ENCODE measurements around the gene PRR7.
A peak's percentile ranks its signal among the peaks of the same experiment; 100 is the strongest.

Gene PRR7

GRCh38 chr5:177445917-177446199, 756 bp upstream of the PRR7 start:
- H3K4me2 ChIP-seq (ENCODE audit: low read length), result peak overlapping the region; percentile 99
- no peaks in the 10 kb centered on the region for H3K79me2 ChIP-seq (ENCODE audit: control insufficient read depth, low read length)
- no peak overlapping the region for H3K27ac ChIP-seq (ENCODE audit: low read depth, low read length)
- H3K4me3 ChIP-seq (ENCODE audit: low read length), result peak overlapping the region; percentile 86
- TF ChIP-seq EZH2phosphoT487 (IDR thresholded peaks at IDR 0.05; ENCODE audit: borderline replicate concordance, low read length), result no peak
- no peak for TF ChIP-seq CTCF (IDR thresholded peaks at IDR 0.05; ENCODE audit: low read depth, low read length, poor library complexity, severe bottlenecking)
- H3K27me3 ChIP-seq (ENCODE audit: control insufficient read depth, low read length), result peaks cover 8% of the 10 kb centered on the region; the same call in 1 of the 2 replicates
- peaks cover 18% of the 10 kb centered on the region for H3F3A ChIP-seq (ENCODE audit: control insufficient read depth, insufficient read depth)
- peaks cover 23% of the 10 kb centered on the region for H3K36me3 ChIP-seq (ENCODE audit: control insufficient read depth, low read length)
- H3K9me3 ChIP-seq (ENCODE audit: control insufficient read depth, insufficient read depth, low read length), result no peaks in the 10 kb centered on the region
- H4K20me1 ChIP-seq (ENCODE audit: control insufficient read depth, insufficient read depth, low read depth, low read length), result no peaks in the 10 kb centered on the region
- peaks cover 41% of the 10 kb centered on the region for H3K4me1 ChIP-seq (ENCODE audit: control insufficient read depth, low read length)
- no peaks in the 10 kb centered on the region for H3K9me2 ChIP-seq (replicated peaks; ENCODE audit: control insufficient read depth, low read length)

- Histone ChIP-seq H3K4me3 (ENCODE audit: low read length) (peak overlapping the region; percentile 86), H3K27me3 (ENCODE audit: control insufficient read depth, low read length) (peaks cover 8% of the 10 kb centered on the region; the same call in 1 of the 2 replicates), H4K20me1 (ENCODE audit: control insufficient read depth, insufficient read depth, low read depth, low read length) (no peaks in the 10 kb centered on the region), H3F3A (ENCODE audit: control insufficient read depth, insufficient read depth) (peaks cover 22% of the 10 kb centered on the region), H3K9me3 (ENCODE audit: control insufficient read depth, insufficient read depth, low read length) (no peaks in the 10 kb centered on the region), H3K9me2 (replicated peaks; ENCODE audit: control insufficient read depth, low read length) (no peaks in the 10 kb centered on the region), H3K4me2 (ENCODE audit: low read length) (peak overlapping the region; percentile 99), H3K36me3 (ENCODE audit: control insufficient read depth, low read length) (peaks cover 13% of the 10 kb centered on the region), H3K27ac (ENCODE audit: low read depth, low read length) (peak overlapping the region; percentile 30; the same call in 1 of the 2 replicates), H3K79me2 (ENCODE audit: control insufficient read depth, low read length) (no peaks in the 10 kb centered on the region), H3K4me1 (ENCODE audit: control insufficient read depth, low read length) (peaks cover 41% of the 10 kb centered on the region)
- no peak for TF ChIP-seq CTCF (IDR thresholded peaks at IDR 0.05; ENCODE audit: low read depth, low read length, poor library complexity, severe bottlenecking)
- TF ChIP-seq EZH2phosphoT487 (IDR thresholded peaks at IDR 0.05; ENCODE audit: borderline replicate concordance, low read length), result no peak
Measured at GRCh38 chr5:177447066-177447610, 524 bp downstream of the PRR7 start.

DNA sequence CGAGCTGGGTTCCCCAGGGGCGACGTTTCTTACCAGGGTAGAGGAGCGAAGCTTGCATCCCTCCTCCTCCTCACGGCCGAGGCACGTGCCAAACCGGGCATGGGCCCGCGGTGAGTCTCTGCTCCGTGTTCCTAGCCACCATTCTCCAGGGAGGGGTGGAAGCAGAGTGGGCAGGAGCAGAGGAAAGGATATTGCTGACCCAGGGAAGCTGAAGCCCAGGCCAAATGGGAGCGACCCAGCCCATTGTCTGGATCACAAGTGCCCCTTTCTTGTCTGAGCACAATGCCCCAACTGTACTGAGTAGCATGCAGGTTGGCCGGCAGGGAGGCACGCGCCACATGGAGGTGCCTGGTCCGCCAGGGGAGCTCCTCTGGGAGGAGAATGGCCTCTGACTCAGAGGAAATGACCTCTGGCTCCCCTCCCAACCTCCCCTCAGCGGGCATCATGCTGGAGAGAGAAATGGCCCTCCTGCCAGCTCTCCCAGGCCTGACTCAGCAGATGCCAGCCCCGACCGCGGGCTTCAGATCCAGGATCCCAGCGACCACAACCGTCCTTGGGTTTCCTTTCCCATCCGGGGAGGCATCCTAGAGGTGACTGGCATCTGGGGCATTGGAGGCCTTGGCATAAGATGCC, 1.1 kb downstream of the PRR7 start:
- Histone ChIP-seq H3K4me3 (ENCODE audit: low read length) (peak overlapping the region; percentile 62), H3K9me2 (replicated peaks; ENCODE audit: control insufficient read depth, low read length) (no peaks in the 10 kb centered on the region), H3K27me3 (ENCODE audit: control insufficient read depth, low read length) (peaks cover 8% of the 10 kb centered on the region; the same call in 1 of the 2 replicates), H3K4me1 (ENCODE audit: control insufficient read depth, low read length) (peaks cover 41% of the 10 kb centered on the region), H4K20me1 (ENCODE audit: control insufficient read depth, insufficient read depth, low read depth, low read length) (peaks cover 2% of the 10 kb centered on the region; the same call in 1 of the 2 replicates), H3K4me2 (ENCODE audit: low read length) (peak overlapping the region; percentile 99), H3K79me2 (ENCODE audit: control insufficient read depth, low read length) (no peaks in the 10 kb centered on the region), H3K27ac (ENCODE audit: low read depth, low read length) (no peak overlapping the region), H3K9me3 (ENCODE audit: control insufficient read depth, insufficient read depth, low read length) (no peaks in the 10 kb centered on the region), H3K36me3 (ENCODE audit: control insufficient read depth, low read length) (peaks cover 7% of the 10 kb centered on the region; the same call in 1 of the 2 replicates), H3F3A (ENCODE audit: control insufficient read depth, insufficient read depth) (peaks cover 22% of the 10 kb centered on the region)
- TF ChIP-seq EZH2phosphoT487 (IDR thresholded peaks at IDR 0.05; ENCODE audit: borderline replicate concordance, low read length), result no peak
- TF ChIP-seq CTCF (IDR thresholded peaks at IDR 0.05; ENCODE audit: low read depth, low read length, poor library complexity, severe bottlenecking), result no peak

Measured in DOHH2 (cell line).